Measurements from ENCODE around the gene RPRD2. TPM values are rescaled to one million over a fixed set of nuclear protein-coding genes. Genes with fewer than 3 reads are reported as not detected.

RPRD2 gene
- total and polyA plus RNA-seq, 9 of the 15 experiments (the other 6 are each of a cell fraction or from before 2014, with no cell fraction given), result 1.5 to 21.6 (median 7.7) TPM

DNA sequence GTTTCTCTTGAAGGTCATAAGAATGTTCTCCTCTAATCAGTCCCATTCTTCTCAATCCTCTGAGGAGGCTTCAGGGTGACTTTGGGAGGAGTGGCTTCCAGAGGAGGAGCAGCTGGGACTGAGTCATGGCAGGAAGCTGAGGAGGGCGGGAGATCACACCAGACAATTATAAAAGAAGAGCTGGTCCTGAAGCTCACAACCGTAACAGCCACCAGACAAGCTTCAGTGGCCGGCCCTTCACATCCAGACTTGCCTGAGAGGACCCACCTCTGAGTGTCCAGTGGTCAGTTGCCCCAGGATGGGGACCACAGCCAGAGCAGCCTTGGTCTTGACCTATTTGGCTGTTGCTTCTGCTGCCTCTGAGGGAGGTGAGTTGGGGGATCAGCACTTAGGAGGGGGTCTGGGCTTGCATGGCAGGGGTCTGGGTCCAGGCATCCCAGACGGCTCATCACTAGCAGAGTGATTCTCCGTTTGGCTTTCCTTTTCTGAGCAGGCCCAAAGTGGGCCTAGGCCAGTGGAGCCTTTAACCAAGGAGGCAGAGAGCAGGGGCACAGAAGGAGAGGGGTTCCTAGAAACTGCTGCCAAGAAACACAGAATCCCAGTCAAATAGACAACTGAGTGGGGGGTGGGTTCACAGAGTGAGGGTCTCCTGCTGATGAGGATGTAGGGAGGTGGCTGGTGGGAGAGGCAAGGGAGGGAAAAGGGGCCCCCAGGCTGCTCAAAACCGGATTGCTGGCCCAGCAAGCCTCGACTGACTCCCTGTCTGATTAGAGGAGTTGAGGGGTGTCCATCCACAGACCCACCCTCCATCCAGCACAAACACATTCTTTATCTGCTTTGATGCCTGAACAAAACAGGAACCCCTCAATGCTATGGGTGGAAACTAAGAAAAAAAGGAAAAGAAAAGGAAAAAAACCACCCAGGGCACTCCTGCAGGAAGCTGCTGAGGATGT lies 144.2 kb downstream of the RPRD2 start, which contains the start of gene ECM1 (continued):
- TF ChIP-seq POU5F1 (IDR thresholded peaks at IDR 0.05; ENCODE audit: borderline replicate concordance, low read depth, low read length, partially characterized antibody) (no peak), L3MBTL2 (IDR thresholded peaks at IDR 0.05) (peak; percentile 33; the same call in 1 of the 2 replicates), SRF (CRISPR knock-in tag; IDR thresholded peaks at IDR 0.05) (no peak), MTA3 (IDR thresholded peaks at IDR 0.05; ENCODE audit: borderline replicate concordance) (0 out of 2 replicates have a peak, but pooled peaks have one; percentile 19)

GRCh38 chr1:150508982-150509381 lies 145.0 kb downstream of the RPRD2 start:
- ATAC-seq (peak; percentile 13; the same call in 2 of the 3 replicates), FAIRE-seq (no peak), DNase-seq (ENCODE audit: extremely low read depth in 1 of 4, low spot score in 3 of 4) (no peak)
- Histone ChIP-seq H3K36me3 (ENCODE audit: control insufficient read depth, insufficient read depth, low read length) (peaks cover 63% of the 10 kb centered on the region), H4K20me1 (replicated peaks; ENCODE audit: control insufficient read depth, insufficient read depth, low read length) (no peaks in the 10 kb centered on the region), H3K4me3 (peak overlapping the region; percentile 38), H3K9me1 (ENCODE audit: control insufficient read depth, insufficient read depth, low read length) (no peaks in the 10 kb centered on the region), H3K9me3 (replicated peaks; ENCODE audit: control insufficient read depth, insufficient read depth, low read depth, low read length) (no peaks in the 10 kb centered on the region), H3K9ac (ENCODE audit: insufficient read depth in 1 of 2, low read depth in 2 of 2, low read length in 2 of 2) (peak overlapping the region; percentile 64 to 86; a peak in 3 of 4 replicates), H3K27me3 (ENCODE audit: control insufficient read depth in 2 of 2, insufficient read depth in 2 of 2, low read length in 2 of 2) (no peaks in the 10 kb centered on the region), H3K4me1 (replicated peaks in 1 of 2; ENCODE audit: control insufficient read depth in 2 of 2, insufficient read depth in 2 of 2, low read length in 2 of 2) (peaks cover 57 to 58% of the 10 kb centered on the region in 2 experiments), H3K4me2 (ENCODE audit: insufficient read depth, low read length) (peak overlapping the region; percentile 81), H3K27ac (ENCODE audit: extremely low read depth, low read depth, low read length) (peak overlapping the region; percentile 82), H2AFZ (ENCODE audit: low read depth, low read length) (peak overlapping the region; percentile 6; the same call in 1 of the 2 replicates), H3K79me2 (ENCODE audit: control insufficient read depth, insufficient read depth, low read length) (peaks cover 12% of the 10 kb centered on the region; the same call in 2 of the 3 replicates)
- intact Hi-C loops (cut with micrococcal nuclease) (loop anchor here (5.0 kb wide), 1 partner anchor 38 kb away; the partner anchor contains the start of gene ADAMTSL4), in situ Hi-C loops (cut with MboI) (no loop called here)
- POLR2A ChIA-PET, result interaction anchor here (1.9 to 2.1 kb wide), 2 partner anchors 10 to 11 kb away, joined by 5 to 6 read pairs; no protein-coding TSS in a partner anchor
- no TSS peak for BruUV-seq (replicated peaks)
- peak; percentile 28; the same call in 1 of the 2 replicates for TF ChIP-seq TFAP4 (CRISPR knock-in tag; IDR thresholded peaks at IDR 0.05; ENCODE audit: borderline replicate concordance)
- 0 out of 2 replicates have a peak, but pooled peaks have one; percentile 15 for TF ChIP-seq EGR1 (conservative IDR thresholded peaks at IDR 0.05)
- TF ChIP-seq ZNF57 (CRISPR knock-in tag; IDR thresholded peaks at IDR 0.05), result no peak
- 44% methylated on average over 4 of the region's 4 CpGs for WGBS (ENCODE audit: insufficient coverage, low coverage, missing lambda C conversion rate)
- CTCF ChIA-PET (ENCODE audit: low intra/inter-chr PET ratio), result interaction anchor here (0.6 kb wide), 1 partner anchor 24 kb away, joined by 5 read pairs; no protein-coding TSS in a partner anchor
